H9 (cell line): ENCODE measurements around the gene IMMP2L. TPM values are rescaled to one million over a fixed set of nuclear protein-coding genes. Genes with fewer than 3 reads are reported as not detected.

ENCODE experiments used
- DNase-seq: peaks from one replicate; pipeline ENCODE4 v3.0.0-alpha.2; 2017
- H2AFZ ChIP-seq: one replicate; pipeline ENCODE4 v1.6.1; 2013; ENCODE audit warnings: mild to moderate bottlenecking, low read length, control low read depth, moderate library complexity
- H2AK5ac ChIP-seq: 2 replicates; pipeline ENCODE4 v1.6.1; 2013; ENCODE audit warnings: low read length, control low read depth, mixed read lengths; ENCODE audit not compliant: insufficient read length
- H2BK120ac ChIP-seq: one replicate; pipeline ENCODE4 v1.6.1; 2013; ENCODE audit warnings: low read depth, mild to moderate bottlenecking, low read length, control low read depth, inconsistent platforms; ENCODE audit not compliant: poor library complexity, severe bottlenecking
- H2BK12ac ChIP-seq: 2 replicates; pipeline ENCODE4 v1.6.1; 2013; ENCODE audit warnings: low read length, control low read depth, mixed read lengths, low read depth; ENCODE audit not compliant: insufficient read length
- H2BK15ac ChIP-seq: 2 replicates; pipeline ENCODE4 v1.6.1; 2013; ENCODE audit warnings: low read depth, low read length, control low read depth
- H2BK20ac ChIP-seq: one replicate; pipeline ENCODE4 v1.6.1; 2013; ENCODE audit warnings: low read depth, mild to moderate bottlenecking, low read length, control low read depth, inconsistent platforms; ENCODE audit not compliant: poor library complexity, severe bottlenecking
- H2BK5ac ChIP-seq: 2 replicates; pipeline ENCODE4 v1.6.1; 2013; ENCODE audit warnings: low read length, control low read depth, mixed read lengths; ENCODE audit not compliant: insufficient read length
- H3K14ac ChIP-seq: 2 replicates; pipeline ENCODE4 v1.6.1; 2013; ENCODE audit warnings: low read length, control low read depth; ENCODE audit not compliant: insufficient read depth
- H3K18ac ChIP-seq: 2 replicates; pipeline ENCODE4 v1.6.1; 2013; ENCODE audit warnings: low read depth, mild to moderate bottlenecking, mixed read lengths, low read length, control low read depth; ENCODE audit not compliant: insufficient read length
- H3K23ac ChIP-seq: 2 replicates; pipeline ENCODE4 v1.6.1; 2013; ENCODE audit warnings: low read length, control low read depth, mixed read lengths, low read depth; ENCODE audit not compliant: insufficient read length
- H3K23me2 ChIP-seq: 2 replicates; pipeline ENCODE4 v1.6.1; 2013; ENCODE audit warnings: low read depth, mild to moderate bottlenecking, mixed read lengths, low read length, control low read depth; ENCODE audit not compliant: insufficient read length, poor library complexity, severe bottlenecking
- H3K27ac ChIP-seq: 2 replicates; pipeline ENCODE4 v1.5.1; 2013; ENCODE audit warnings: low read length, control low read depth, mixed read lengths, low read depth; ENCODE audit not compliant: insufficient read length
- H3K27me3 ChIP-seq: 2 replicates; pipeline ENCODE4 v1.6.1; 2013; ENCODE audit warnings: low read length, control low read depth, inconsistent platforms; ENCODE audit not compliant: insufficient read depth
- H3K4ac ChIP-seq: 2 replicates; pipeline ENCODE4 v1.6.1; 2013; ENCODE audit warnings: low read depth, mild to moderate bottlenecking, control low read depth, inconsistent platforms, low read length, moderate library complexity
- H3K4me1 ChIP-seq: 2 replicates; pipeline ENCODE4 v1.6.1; 2013; ENCODE audit warnings: low read length, control low read depth, inconsistent platforms; ENCODE audit not compliant: insufficient read depth
- H3K4me2 ChIP-seq: 2 replicates; pipeline ENCODE4 v1.6.1; 2013; ENCODE audit warnings: low read length, control low read depth, mixed read lengths; ENCODE audit not compliant: insufficient read length, insufficient read depth
- H3K56ac ChIP-seq: 2 replicates; pipeline ENCODE4 v1.6.1; 2013; ENCODE audit warnings: low read depth, mild to moderate bottlenecking, mixed read lengths, low read length, control low read depth; ENCODE audit not compliant: insufficient read length
- H3K79me1 ChIP-seq: 2 replicates; pipeline ENCODE4 v1.6.1; 2013; ENCODE audit warnings: low read depth, mild to moderate bottlenecking, moderate library complexity, low read length, control low read depth, inconsistent platforms; ENCODE audit not compliant: insufficient read depth, poor library complexity, severe bottlenecking
- H3K79me2 ChIP-seq: 2 replicates; pipeline ENCODE4 v1.6.1; 2013; ENCODE audit warnings: low read length, control low read depth, inconsistent platforms; ENCODE audit not compliant: insufficient read depth
- H3K9ac ChIP-seq: 2 replicates; pipeline ENCODE4 v1.6.1; 2013; ENCODE audit warnings: low read length, control low read depth, mixed read lengths; ENCODE audit not compliant: insufficient read length; ENCODE audit errors: extremely low read depth
- H3K9me3 ChIP-seq: one replicate; pipeline ENCODE4 v1.6.1; 2013; ENCODE audit warnings: low read depth, low read length, inconsistent platforms; ENCODE audit not compliant: control insufficient read depth
- H3T11ph ChIP-seq: one replicate; pipeline ENCODE4 v1.6.1; 2013; ENCODE audit warnings: mild to moderate bottlenecking, low read length, control low read depth, inconsistent platforms
- H4K20me1 ChIP-seq: one replicate; pipeline ENCODE4 v1.6.1; 2013; ENCODE audit not compliant: control insufficient read depth, insufficient read length, insufficient read depth
- H4K5ac ChIP-seq: 2 replicates; pipeline ENCODE4 v1.6.1; 2013; ENCODE audit warnings: low read depth, mild to moderate bottlenecking, mixed read lengths, low read length, control low read depth; ENCODE audit not compliant: insufficient read length
- H4K8ac ChIP-seq: replicated peaks from 2 replicates; pipeline ENCODE4 v1.6.1; 2013; ENCODE audit warnings: low read length, control low read depth, mixed read lengths, low read depth; ENCODE audit not compliant: insufficient read length
- H4K91ac ChIP-seq: 2 replicates; pipeline ENCODE4 v1.6.1; 2013; ENCODE audit warnings: low read depth, mild to moderate bottlenecking, moderate library complexity, mixed read lengths, low read length, control low read depth; ENCODE audit not compliant: insufficient read length
- H3K27ac Mint-ChIP-seq, 3 experiments: 2 replicates in 2 of 3; 3 replicates in 1 of 3; pipeline ENCODE4 v1.8.0; 2020 to 2021; ENCODE audit warnings: mixed read lengths in 3 of 3, mild to moderate bottlenecking in 1 of 3, moderate library complexity in 1 of 3
- H3K27me3 Mint-ChIP-seq: 2 replicates; pipeline ENCODE4 v1.8.0; 2021; ENCODE audit warnings: low read depth, mild to moderate bottlenecking, moderate library complexity, mixed read lengths
- H3K36me3 Mint-ChIP-seq, 3 experiments: 2 replicates in 2 of 3; 3 replicates in 1 of 3; pipeline ENCODE4 v1.8.0; 2020 to 2021; ENCODE audit warnings: low read depth in 3 of 3, mixed read lengths in 3 of 3; ENCODE audit not compliant: insufficient read depth in 1 of 3
- H3K4me1 Mint-ChIP-seq, 2 experiments: 2 replicates each; pipeline ENCODE4 v1.8.0; 2020; ENCODE audit warnings: mixed read lengths in 2 of 2
- H3K4me3 Mint-ChIP-seq, 2 experiments: 2 replicates in 1 of 2; 3 replicates in 1 of 2; pipeline ENCODE4 v1.8.0; 2020 to 2021; ENCODE audit warnings: mild to moderate bottlenecking in 2 of 2, mixed read lengths in 2 of 2, moderate library complexity in 1 of 2
- H3K9me3 Mint-ChIP-seq, 2 experiments: 2 replicates in 1 of 2; 3 replicates in 1 of 2; pipeline ENCODE4 v1.8.0; 2020; ENCODE audit warnings: mild to moderate bottlenecking in 2 of 2, mixed read lengths in 2 of 2, moderate library complexity in 1 of 2
- WGBS: extraction: QIAGEN DNeasy Blood & Tissue Kit; methylation state at CpG from one replicate; pipeline ENCODE4 v1.1.7; 2013; ENCODE audit warnings: missing lambda C conversion rate, low lambda C conversion rate, mixed read lengths; ENCODE audit not compliant: insufficient read length; ENCODE audit errors: extremely low coverage; 5-methylcytosine and 5-hydroxymethylcytosine counted together
- total RNA-seq: library from RNA; stranded (reverse); gene quantifications from 2 replicates; pipeline ENCODE4 v1.2.1, GENCODE V29; 2021
- TF ChIP-seq, protein P1 (sequence below): fragments of 200-600 bp; sonication (generic); conservative IDR thresholded peaks from 3 replicates; pipeline ENCODE4 v1.8.0; 2021; ENCODE audit warnings: antibody characterized with exemption, mild to moderate bottlenecking

IMMP2L gene
- total RNA-seq, 1 experiment from 2014 or later, result 14.7 TPM

DNA sequence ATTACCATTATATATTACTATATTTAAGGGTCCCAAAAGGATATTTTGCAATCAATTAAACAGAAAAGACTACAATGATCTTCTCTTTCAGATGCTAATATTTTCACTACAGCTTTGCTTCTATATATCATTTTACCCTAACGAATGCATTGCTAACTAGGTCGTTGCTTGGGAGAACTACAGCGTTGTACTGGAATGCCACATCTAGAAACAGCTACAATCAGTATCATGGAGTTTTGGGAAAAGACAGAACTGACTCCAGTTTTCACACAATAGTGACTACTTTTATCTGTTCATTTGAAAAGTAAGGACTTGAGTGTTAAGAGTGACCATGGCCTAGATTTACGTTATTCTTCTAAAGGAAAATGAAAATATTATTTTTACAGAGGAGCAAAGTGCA is 432.9 kb downstream of the IMMP2L start:
- no peak overlapping the region for H2AK5ac ChIP-seq
- no peaks in the 10 kb centered on the region for H3K27me3 Mint-ChIP-seq
- no peak overlapping the region for H4K5ac ChIP-seq
- H4K91ac ChIP-seq, result no peak overlapping the region
- whole genome bisulfite sequencing, result no CpG with 5 or more reads among the region's 4 CpGs
- H3K18ac ChIP-seq, result no peak overlapping the region
- no peak overlapping the region for H3K9ac ChIP-seq
- no peak overlapping the region for H2BK20ac ChIP-seq
- no peak overlapping the region for H3K56ac ChIP-seq
- no peak overlapping the region for H3K27ac Mint-ChIP-seq
- H3K36me3 Mint-ChIP-seq, result no peaks in the 10 kb centered on the region
- no peaks in the 10 kb centered on the region for H3K4me1 ChIP-seq
- no peaks in the 10 kb centered on the region for H3K79me2 ChIP-seq
- no peak overlapping the region for H2BK120ac ChIP-seq
- no peak overlapping the region for H3K4me3 Mint-ChIP-seq
- H3K27me3 ChIP-seq, result no peaks in the 10 kb centered on the region
- H3K27ac ChIP-seq, result no peak overlapping the region
- H3T11ph ChIP-seq, result no peak overlapping the region
- no peak overlapping the region for H2BK15ac ChIP-seq
- no peaks in the 10 kb centered on the region for H3K79me1 ChIP-seq
- H3K9me3 ChIP-seq, result no peaks in the 10 kb centered on the region
- H3K14ac ChIP-seq, result no peak overlapping the region
- TF ChIP-seq, protein P1, sequence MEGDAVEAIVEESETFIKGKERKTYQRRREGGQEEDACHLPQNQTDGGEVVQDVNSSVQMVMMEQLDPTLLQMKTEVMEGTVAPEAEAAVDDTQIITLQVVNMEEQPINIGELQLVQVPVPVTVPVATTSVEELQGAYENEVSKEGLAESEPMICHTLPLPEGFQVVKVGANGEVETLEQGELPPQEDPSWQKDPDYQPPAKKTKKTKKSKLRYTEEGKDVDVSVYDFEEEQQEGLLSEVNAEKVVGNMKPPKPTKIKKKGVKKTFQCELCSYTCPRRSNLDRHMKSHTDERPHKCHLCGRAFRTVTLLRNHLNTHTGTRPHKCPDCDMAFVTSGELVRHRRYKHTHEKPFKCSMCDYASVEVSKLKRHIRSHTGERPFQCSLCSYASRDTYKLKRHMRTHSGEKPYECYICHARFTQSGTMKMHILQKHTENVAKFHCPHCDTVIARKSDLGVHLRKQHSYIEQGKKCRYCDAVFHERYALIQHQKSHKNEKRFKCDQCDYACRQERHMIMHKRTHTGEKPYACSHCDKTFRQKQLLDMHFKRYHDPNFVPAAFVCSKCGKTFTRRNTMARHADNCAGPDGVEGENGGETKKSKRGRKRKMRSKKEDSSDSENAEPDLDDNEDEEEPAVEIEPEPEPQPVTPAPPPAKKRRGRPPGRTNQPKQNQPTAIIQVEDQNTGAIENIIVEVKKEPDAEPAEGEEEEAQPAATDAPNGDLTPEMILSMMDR, result no peak
- no peak overlapping the region for H3K23ac ChIP-seq
- H3K9me3 Mint-ChIP-seq, result no peaks in the 10 kb centered on the region
- no peak overlapping the region for H3K4me2 ChIP-seq
- H3K23me2 ChIP-seq, result no peaks in the 10 kb centered on the region
- H4K20me1 ChIP-seq, result no peaks in the 10 kb centered on the region
- H4K8ac ChIP-seq, result no peak overlapping the region
- H3K4ac ChIP-seq, result no peak overlapping the region
- DNase-seq, result no peak
- H3K4me1 Mint-ChIP-seq, result peaks cover 6 to 9% of the 10 kb centered on the region in 2 experiments
- H2BK12ac ChIP-seq, result no peak overlapping the region
- H2AFZ ChIP-seq, result no peak overlapping the region
- H2BK5ac ChIP-seq, result no peak overlapping the region
